ENCODE data around the gene ALPL. TPM values are rescaled to one million over a fixed set of nuclear protein-coding genes. Genes with fewer than 3 reads are reported as not detected.

ALPL gene
- total and polyA plus RNA-seq, 9 of the 15 experiments (the other 6 are each of a cell fraction or from before 2014, with no cell fraction given), result 0.04 to 0.38 (median 0.18) TPM; not detected in 4

- no peak for TF ChIP-seq GTF2E2 (tag; IDR thresholded peaks at IDR 0.05)
- TF ChIP-seq POLR2B (IDR thresholded peaks at IDR 0.05; ENCODE audit: low read depth, partially characterized antibody), result no peak
- no peak for TF ChIP-seq ZBTB33 (CRISPR knock-in tag; IDR thresholded peaks at IDR 0.05)
- peak; percentile 93 for TF ChIP-seq ZBTB17 (CRISPR knock-in tag; IDR thresholded peaks at IDR 0.05)
- peak in 1 of 2 experiments; percentile 93; a peak in 2 of 4 replicates for TF ChIP-seq MLLT1 (IDR thresholded peaks at IDR 0.05)
- TF ChIP-seq ZNF551 (CRISPR knock-in tag; IDR thresholded peaks at IDR 0.05), result no peak
- FAIRE-seq (no peak), DNase-seq (ENCODE audit: extremely low read depth in 1 of 4, low spot score in 3 of 4) (no peak), ATAC-seq (no peak)
- no peak overlapping the region for H3K4me2 ChIP-seq (ENCODE audit: insufficient read depth, low read length)
- H4K20me1 ChIP-seq (replicated peaks; ENCODE audit: control insufficient read depth, insufficient read depth, low read length), result no peaks in the 10 kb centered on the region
- POLR2A ChIA-PET, result interaction anchor here (0.7 to 1.8 kb wide), 3 partner anchors 10 to 341 kb away, joined by 3 to 5 read pairs (median 3); no protein-coding TSS in a partner anchor
- peaks cover 20 to 66% of the 10 kb centered on the region in 2 experiments; a peak in 4 of 5 replicates for H3K27me3 ChIP-seq (ENCODE audit: control insufficient read depth in 2 of 2, insufficient read depth in 2 of 2, low read length in 2 of 2)
- no peaks in the 10 kb centered on the region for H3K79me2 ChIP-seq (ENCODE audit: control insufficient read depth, insufficient read depth, low read length)
- in situ Hi-C loops (cut with MboI), result loop anchor here (25.0 kb wide), 1 partner anchor 144 kb away; the partner anchor contains the start of gene RAP1GAP
- no peak overlapping the region for H3K27ac ChIP-seq (ENCODE audit: extremely low read depth, low read depth, low read length)
- H3K9ac ChIP-seq (ENCODE audit: insufficient read depth in 1 of 2, low read depth in 2 of 2, low read length in 2 of 2), result no peak overlapping the region
- no TSS peak for BruUV-seq (replicated peaks)
- CTCF ChIA-PET (ENCODE audit: low intra/inter-chr PET ratio), result no interaction called here
- no peaks in the 10 kb centered on the region for H3K9me1 ChIP-seq (ENCODE audit: control insufficient read depth, insufficient read depth, low read length)
- H2AFZ ChIP-seq (ENCODE audit: low read depth, low read length), result no peak overlapping the region
- no peak overlapping the region for H3K4me3 ChIP-seq
- 8% methylated on average over 13 of the region's 13 CpGs for WGBS (ENCODE audit: insufficient coverage, low coverage, missing lambda C conversion rate)
- no peaks in the 10 kb centered on the region for H3K4me1 ChIP-seq (replicated peaks in 1 of 2; ENCODE audit: control insufficient read depth in 2 of 2, insufficient read depth in 2 of 2, low read length in 2 of 2)
- intact Hi-C loops (cut with micrococcal nuclease), result loop anchor here (10.0 kb wide), 2 partner anchors 77 to 447 kb away; no protein-coding TSS in a partner anchor
- H3K36me3 ChIP-seq (ENCODE audit: control insufficient read depth, insufficient read depth, low read length), result no peaks in the 10 kb centered on the region
- no peaks in the 10 kb centered on the region for H3K9me3 ChIP-seq (replicated peaks; ENCODE audit: control insufficient read depth, insufficient read depth, low read depth, low read length)
Observed at GRCh38 chr1:21517660-21518480, 8.6 kb downstream of the ALPL start.
